H1 (cell line): ENCODE results near the gene ALLC. TPM values are rescaled to one million over a fixed set of nuclear protein-coding genes. Genes with fewer than 3 reads are reported as not detected.
A peak's percentile ranks its signal among the peaks of the same experiment; 100 is the strongest.

Source experiments
- CTCF ChIA-PET: fragments of 300-600 bp; sonication (Branson Sonifier 250); formaldehyde crosslinking; loops from one replicate; lab custom pipeline; 2021; ENCODE audit not compliant: partially characterized antibody; lab: Charles Lee
- POLR2A ChIA-PET: fragments of 300-600 bp; sonication (Branson Sonifier 250); formaldehyde crosslinking; loops from one replicate; lab custom pipeline; 2021; ENCODE audit warnings: inconsistent platforms; ENCODE audit not compliant: partially characterized antibody; lab: Charles Lee
- DNase-seq, 2 experiments: peaks; one replicate each; pipeline versions ENCODE4 v3.0.0 to v3.0.0-alpha.2; 2010 to 2022; ENCODE audit warnings: low spot score in 2 of 2, low read depth in 1 of 2, mixed read lengths in 1 of 2
- FAIRE-seq: peaks from 2 replicates; lab custom pipeline; 2011; peaks lifted over from hg19 to GRCh38; lab: Jason Lieb, UNC
- H2AFZ ChIP-seq: 2 replicates; pipeline ENCODE4 v1.8.1; 2012; ENCODE audit warnings: low read length, inconsistent platforms
- H2AK5ac ChIP-seq: 2 replicates; pipeline ENCODE4 v1.6.1; 2013; ENCODE audit warnings: low read depth, low read length
- H2BK120ac ChIP-seq: replicated peaks from 2 replicates; pipeline ENCODE3; 2013; ENCODE audit warnings: low read depth, low read length, inconsistent platforms
- H2BK12ac ChIP-seq: 2 replicates; pipeline ENCODE4 v1.6.1; 2013; ENCODE audit warnings: low read depth, low read length
- H2BK15ac ChIP-seq: 2 replicates; pipeline ENCODE4 v1.6.1; 2013; ENCODE audit warnings: low read length
- H2BK20ac ChIP-seq: 2 replicates; pipeline ENCODE4 v1.6.1; 2013; ENCODE audit warnings: low read length
- H2BK5ac ChIP-seq: 2 replicates; pipeline ENCODE4 v1.6.1; 2013; ENCODE audit warnings: low read depth, low read length
- H3K14ac ChIP-seq: 2 replicates; pipeline ENCODE4 v1.6.1; 2013; ENCODE audit warnings: inconsistent platforms; ENCODE audit not compliant: insufficient read length
- H3K18ac ChIP-seq: 2 replicates; pipeline ENCODE4 v1.6.1; 2013; ENCODE audit warnings: low read length; ENCODE audit errors: extremely low read depth
- H3K23ac ChIP-seq: 2 replicates; pipeline ENCODE4 v1.6.1; 2013; ENCODE audit warnings: inconsistent platforms; ENCODE audit not compliant: insufficient read length
- H3K23me2 ChIP-seq: 2 replicates; pipeline ENCODE4 v1.6.1; 2013; ENCODE audit warnings: low read depth, low read length
- H3K27ac ChIP-seq: 2 replicates; pipeline ENCODE4 v1.6.1; 2011; ENCODE audit warnings: low read depth, low read length, inconsistent platforms
- H3K27me3 ChIP-seq, 4 experiments: replicated peaks in 1 of 4; 1 replicate in 1 of 4; 2 replicates in 3 of 4; pipeline versions ENCODE4 v1.6.1 to v1.8.1; 2011 to 2013; ENCODE audit warnings: low read length in 3 of 4, mild to moderate bottlenecking in 3 of 4, inconsistent platforms in 2 of 4, mixed read lengths in 2 of 4, moderate library complexity in 1 of 4; ENCODE audit not compliant: control insufficient read depth in 3 of 4, insufficient read depth in 3 of 4; ENCODE audit errors: extremely low read depth in 1 of 4
- H3K36me3 ChIP-seq, 4 experiments: 2 replicates each; pipeline versions ENCODE4 v1.6.1 to v1.8.1; 2011 to 2013; ENCODE audit warnings: mild to moderate bottlenecking in 4 of 4, low read length in 3 of 4, moderate library complexity in 2 of 4, control low read depth in 1 of 4, inconsistent platforms in 1 of 4; ENCODE audit not compliant: insufficient read depth in 4 of 4, control insufficient read depth in 2 of 4
- H3K4ac ChIP-seq: replicated peaks from 2 replicates; pipeline ENCODE3; 2013; ENCODE audit warnings: low read length, low read depth, mixed read lengths, inconsistent platforms; ENCODE audit not compliant: insufficient read length
- H3K4me1 ChIP-seq, 4 experiments: replicated peaks in 1 of 4; 1 replicate in 1 of 4; 2 replicates in 3 of 4; pipeline versions ENCODE4 v1.6.1 to v1.8.1; 2011 to 2013; ENCODE audit warnings: low read length in 3 of 4, inconsistent platforms in 2 of 4, mixed read lengths in 1 of 4; ENCODE audit not compliant: insufficient read depth in 4 of 4, control insufficient read depth in 3 of 4
- H3K4me2 ChIP-seq, 2 experiments: 2 replicates each; pipeline versions ENCODE4 v1.6.1 to v1.8.1; 2011 to 2013; ENCODE audit warnings: low read depth in 2 of 2, low read length in 2 of 2, control low read depth in 1 of 2, inconsistent platforms in 1 of 2, mild to moderate bottlenecking in 1 of 2; ENCODE audit not compliant: insufficient read depth in 1 of 2
- H3K4me3 ChIP-seq, 4 experiments: fragments of 200-600, 300-600 bp in 1 of 4; sonication (generic), shearing (Covaris generic), sonication (Bioruptor Twin) in 1 of 4; 2 replicates each; pipeline versions ENCODE4 v1.5.1 to v1.8.1; 2011 to 2016; ENCODE audit warnings: low read length in 4 of 4, low read depth in 3 of 4, control low read depth in 2 of 4, inconsistent platforms in 2 of 4, mild to moderate bottlenecking in 2 of 4, mixed read lengths in 1 of 4, moderate library complexity in 1 of 4; ENCODE audit not compliant: insufficient read depth in 2 of 4; ENCODE audit errors: extremely low read depth in 1 of 4
- H3K56ac ChIP-seq: replicated peaks from 2 replicates; pipeline ENCODE3; 2013; ENCODE audit warnings: low read depth, mild to moderate bottlenecking, mixed read lengths, low read length, inconsistent platforms; ENCODE audit not compliant: insufficient read length
- H3K79me1 ChIP-seq: 2 replicates; pipeline ENCODE4 v1.6.1; 2013; ENCODE audit warnings: low read depth, low read length, control low read depth
- H3K79me2 ChIP-seq, 2 experiments: 2 replicates each; pipeline versions ENCODE4 v1.6.1 to v1.8.1; 2012 to 2013; ENCODE audit warnings: low read length in 2 of 2, mild to moderate bottlenecking in 2 of 2, inconsistent platforms in 1 of 2; ENCODE audit not compliant: insufficient read depth in 2 of 2, control insufficient read depth in 1 of 2
- H3K9ac ChIP-seq, 4 experiments: replicated peaks in 1 of 4; 1 replicate in 1 of 4; 2 replicates in 3 of 4; pipeline versions ENCODE4 v1.6.1 to v1.8.1; 2011 to 2013; ENCODE audit warnings: low read depth in 3 of 4, low read length in 3 of 4, control low read depth in 2 of 4, mild to moderate bottlenecking in 2 of 4, moderate library complexity in 2 of 4, inconsistent platforms in 1 of 4; ENCODE audit errors: extremely low read depth in 1 of 4
- H3K9me3 ChIP-seq, 2 experiments: 2 replicates each; pipeline versions ENCODE4 v1.6.1 to v1.8.1; 2012 to 2013; ENCODE audit warnings: mild to moderate bottlenecking in 2 of 2, moderate library complexity in 2 of 2, control low read depth in 1 of 2, inconsistent platforms in 1 of 2, low read depth in 1 of 2, low read length in 1 of 2, mixed read lengths in 1 of 2; ENCODE audit not compliant: insufficient read depth in 2 of 2
- H4K20me1 ChIP-seq, 2 experiments: replicated peaks in 1 of 2; 2 replicates each; pipeline versions ENCODE3 to v1.8.1; 2011 to 2013; ENCODE audit warnings: inconsistent platforms in 2 of 2, low read length in 2 of 2, mild to moderate bottlenecking in 1 of 2; ENCODE audit not compliant: insufficient read depth in 2 of 2, control insufficient read depth in 1 of 2
- H4K5ac ChIP-seq: 2 replicates; pipeline ENCODE4 v1.6.1; 2013; ENCODE audit warnings: low read length, low read depth, mixed read lengths, inconsistent platforms; ENCODE audit not compliant: insufficient read length
- H4K8ac ChIP-seq: 2 replicates; pipeline ENCODE4 v1.8.0; 2013; ENCODE audit warnings: mild to moderate bottlenecking, moderate library complexity, low read length, inconsistent platforms; ENCODE audit not compliant: insufficient read depth; ENCODE audit errors: extremely low read depth
- H4K91ac ChIP-seq: replicated peaks from 2 replicates; pipeline ENCODE3; 2013; ENCODE audit warnings: low read length, mixed read lengths, inconsistent platforms; ENCODE audit not compliant: insufficient read length
- CHD1 ChIP-seq: IDR thresholded peaks from 2 replicates; pipeline ENCODE4 v1.6.1; 2012; ENCODE audit warnings: low read depth, low read length, improper control_type of control experiment
- CREB1 ChIP-seq: IDR thresholded peaks from 2 replicates; pipeline ENCODE4 v1.6.1; 2012; ENCODE audit warnings: inconsistent platforms
- EGR1 ChIP-seq: IDR thresholded peaks from 2 replicates; pipeline ENCODE4 v1.6.1; 2011; ENCODE audit warnings: low read depth, low read length, borderline replicate concordance
- FOSL1 ChIP-seq: IDR thresholded peaks from 2 replicates; pipeline ENCODE4 v1.6.1; 2011; ENCODE audit warnings: mild to moderate bottlenecking, low read depth, low read length, moderate library complexity; ENCODE audit not compliant: insufficient read depth
- JUND ChIP-seq: IDR thresholded peaks from 2 replicates; pipeline ENCODE4 v1.6.1; 2011; ENCODE audit warnings: mild to moderate bottlenecking, improper control_type of control experiment, low read length
- PHF8 ChIP-seq: fragments of 200-600 bp; sonication (generic); conservative IDR thresholded peaks from 2 replicates; pipeline ENCODE4 v1.7.1; 2012; ENCODE audit warnings: low read depth, mild to moderate bottlenecking, inconsistent platforms, low read length, moderate library complexity
- SIX5 ChIP-seq: IDR thresholded peaks from 2 replicates; pipeline ENCODE4 v1.6.1; 2011; ENCODE audit warnings: mild to moderate bottlenecking, low read depth, low read length
- SP1 ChIP-seq: IDR thresholded peaks from 2 replicates; pipeline ENCODE4 v1.6.1; 2011; ENCODE audit warnings: low read depth, low read length
- SUZ12 ChIP-seq: fragments of 200-600 bp; sonication (generic); IDR thresholded peaks from 2 replicates; pipeline ENCODE4 v1.6.1; 2012; ENCODE audit warnings: mild to moderate bottlenecking, inconsistent platforms, low read length, moderate library complexity, mixed read lengths
- WGBS, 2 experiments: shearing (Covaris generic) in 1 of 2; methylation state at CpG; one replicate each; pipeline versions ENCODE4 v1.1.6 to v1.1.7; 2013 to 2015; ENCODE audit warnings: low lambda C conversion rate in 2 of 2, mixed read lengths in 2 of 2, inconsistent platforms in 1 of 2, low coverage in 1 of 2, missing lambda C conversion rate in 1 of 2; ENCODE audit not compliant: insufficient replicate concordance in 2 of 2, insufficient coverage in 1 of 2, insufficient read length in 1 of 2; ENCODE audit errors: extremely low coverage in 1 of 2, missing lambda C conversion rate in 1 of 2; 5-methylcytosine and 5-hydroxymethylcytosine counted together
- polyA plus RNA-seq, 7 experiments: library from polyadenylated mRNA; depleted of rRNA in 3 of 7; stranded (reverse) in 5 of 7; unstranded in 2 of 7; fragments of >200 nt in 5 of 7; fragments of 200-250 nt in 2 of 7; gene quantifications; 1 replicate in 5 of 7; 2 replicates in 1 of 7; 4 replicates in 1 of 7; pipeline versions ENCODE4 v1.2.1 to v1.2.3, GENCODE V29; 2011 to 2013; ENCODE audit warnings: missing spikeins in 2 of 7, mixed read lengths in 2 of 7
- total RNA-seq: library from RNA; stranded (reverse); fragmentation: NEBNext Ultra II Directional; extraction: Animal tissue kit (Norgen Biotek cat#: 25700); gene quantifications from 2 replicates; pipeline ENCODE4 v1.2.1, GENCODE V29; 2021
- TF ChIP-seq, protein P1 (sequence below): IDR thresholded peaks from 2 replicates; pipeline ENCODE4 v1.6.1; 2011; ENCODE audit warnings: low read length, improper control_type of control experiment
- TF ChIP-seq, protein P2 (sequence below): IDR thresholded peaks from 2 replicates; pipeline ENCODE4 v1.6.1; 2011; ENCODE audit warnings: low read depth, mild to moderate bottlenecking, low read length; ENCODE audit not compliant: insufficient read depth

The ALLC gene
- total and polyA plus RNA-seq, 2 of the 8 experiments (the other 6 are each of a cell fraction or from before 2014, with no cell fraction given) = not detected

DNA sequence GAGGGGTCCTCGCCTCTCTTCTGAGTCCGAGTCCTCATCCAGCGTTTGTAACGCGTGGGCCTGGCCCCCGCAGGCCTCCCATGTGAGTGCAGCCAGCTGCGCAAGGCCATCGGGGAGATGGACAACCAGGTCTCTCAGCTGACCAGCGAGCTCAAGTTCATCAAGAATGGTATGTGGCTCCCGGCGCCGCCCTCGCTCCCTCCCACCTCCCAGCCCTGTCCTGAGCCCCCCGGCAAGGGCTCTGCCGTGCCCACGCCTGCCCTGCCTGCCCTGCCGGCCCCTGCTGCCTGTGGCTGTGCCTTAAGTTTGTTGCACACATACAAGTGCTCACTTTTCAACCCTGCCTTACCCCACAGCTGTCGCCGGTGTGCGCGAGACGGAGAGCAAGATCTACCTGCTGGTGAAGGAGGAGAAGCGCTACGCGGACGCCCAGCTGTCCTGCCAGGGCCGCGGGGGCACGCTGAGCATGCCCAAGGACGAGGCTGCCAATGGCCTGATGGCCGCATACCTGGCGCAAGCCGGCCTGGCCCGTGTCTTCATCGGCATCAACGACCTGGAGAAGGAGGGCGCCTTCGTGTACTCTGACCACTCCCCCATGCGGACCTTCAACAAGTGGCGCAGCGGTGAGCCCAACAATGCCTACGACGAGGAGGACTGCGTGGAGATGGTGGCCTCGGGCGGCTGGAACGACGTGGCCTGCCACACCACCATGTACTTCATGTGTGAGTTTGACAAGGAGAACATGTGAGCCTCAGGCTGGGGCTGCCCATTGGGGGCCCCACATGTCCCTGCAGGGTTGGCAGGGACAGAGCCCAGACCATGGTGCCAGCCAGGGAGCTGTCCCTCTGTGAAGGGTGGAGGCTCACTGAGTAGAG is 14.4 kb upstream of the ALLC start:
- no peaks in the 10 kb centered on the region for H3K23me2 ChIP-seq
- no peaks in the 10 kb centered on the region; the same call in 1 of the 2 replicates for H3K79me1 ChIP-seq
- no peak overlapping the region for H2BK20ac ChIP-seq
- no peak overlapping the region for H3K4ac ChIP-seq
- no peak overlapping the region for H3K27ac ChIP-seq
- no peak overlapping the region for H3K4me2 ChIP-seq
- H3K14ac ChIP-seq = no peak overlapping the region
- TF ChIP-seq, protein P1, sequence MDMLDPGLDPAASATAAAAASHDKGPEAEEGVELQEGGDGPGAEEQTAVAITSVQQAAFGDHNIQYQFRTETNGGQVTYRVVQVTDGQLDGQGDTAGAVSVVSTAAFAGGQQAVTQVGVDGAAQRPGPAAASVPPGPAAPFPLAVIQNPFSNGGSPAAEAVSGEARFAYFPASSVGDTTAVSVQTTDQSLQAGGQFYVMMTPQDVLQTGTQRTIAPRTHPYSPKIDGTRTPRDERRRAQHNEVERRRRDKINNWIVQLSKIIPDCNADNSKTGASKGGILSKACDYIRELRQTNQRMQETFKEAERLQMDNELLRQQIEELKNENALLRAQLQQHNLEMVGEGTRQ = no peak
- TF ChIP-seq, protein P2, sequence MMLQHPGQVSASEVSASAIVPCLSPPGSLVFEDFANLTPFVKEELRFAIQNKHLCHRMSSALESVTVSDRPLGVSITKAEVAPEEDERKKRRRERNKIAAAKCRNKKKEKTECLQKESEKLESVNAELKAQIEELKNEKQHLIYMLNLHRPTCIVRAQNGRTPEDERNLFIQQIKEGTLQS = no peak
- TF ChIP-seq PHF8 (no peak), CREB1 (no peak), JUND (no peak), FOSL1 (no peak), CHD1 (no peak), SIX5 (no peak), SP1 (no peak), SUZ12 (no peak), EGR1 (no peak)
- H3K4me3 ChIP-seq = no peak overlapping the region
- H4K5ac ChIP-seq = no peak overlapping the region
- no peak overlapping the region for H2BK120ac ChIP-seq
- CTCF ChIA-PET = interaction anchor here (1.5 to 2.6 kb wide), 3 partner anchors 8 to 15 kb away, joined by 5 to 22 read pairs (median 11); no protein-coding TSS in a partner anchor
- WGBS, 2 experiments = 94% methylated on average over 40 of the region's 48 CpGs; no CpG with 5 or more reads in 1 of the 2 experiments
- no peaks in the 10 kb centered on the region for H3K36me3 ChIP-seq
- H4K20me1 ChIP-seq = no peaks in the 10 kb centered on the region
- no peak overlapping the region for H2BK5ac ChIP-seq
- no peaks in the 10 kb centered on the region for H3K27me3 ChIP-seq
- H4K91ac ChIP-seq = peak overlapping the region; percentile 29
- H3K9me3 ChIP-seq = no peaks in the 10 kb centered on the region
- no peak for DNase-seq
- H3K56ac ChIP-seq = no peak overlapping the region
- no peak overlapping the region for H2BK15ac ChIP-seq
- H3K4me1 ChIP-seq = no peaks in the 10 kb centered on the region; a peak in 1 of 7 replicates
- POLR2A ChIA-PET = interaction anchor here (0.8 to 2.7 kb wide), 3 partner anchors 8 to 90 kb away, joined by 3 to 15 read pairs (median 3); no protein-coding TSS in a partner anchor
- no peak overlapping the region for H2BK12ac ChIP-seq
- no peak overlapping the region for H3K9ac ChIP-seq
- no peak overlapping the region for H3K23ac ChIP-seq
- 0 out of 2 replicates have a peak overlapping the region, but pooled peaks have one; percentile 42 for H4K8ac ChIP-seq
- no peak overlapping the region for H3K18ac ChIP-seq
- H2AFZ ChIP-seq = no peak overlapping the region
- no peaks in the 10 kb centered on the region for H3K79me2 ChIP-seq
- FAIRE-seq = no peak
- H2AK5ac ChIP-seq = no peak overlapping the region
